ENCODE measurements around the gene SMO. TPM values are rescaled to one million over a fixed set of nuclear protein-coding genes. Genes with fewer than 3 reads are reported as not detected.

SMO gene
- total RNA-seq, 1 donor from 2014 or later = 46.0 TPM

DNA sequence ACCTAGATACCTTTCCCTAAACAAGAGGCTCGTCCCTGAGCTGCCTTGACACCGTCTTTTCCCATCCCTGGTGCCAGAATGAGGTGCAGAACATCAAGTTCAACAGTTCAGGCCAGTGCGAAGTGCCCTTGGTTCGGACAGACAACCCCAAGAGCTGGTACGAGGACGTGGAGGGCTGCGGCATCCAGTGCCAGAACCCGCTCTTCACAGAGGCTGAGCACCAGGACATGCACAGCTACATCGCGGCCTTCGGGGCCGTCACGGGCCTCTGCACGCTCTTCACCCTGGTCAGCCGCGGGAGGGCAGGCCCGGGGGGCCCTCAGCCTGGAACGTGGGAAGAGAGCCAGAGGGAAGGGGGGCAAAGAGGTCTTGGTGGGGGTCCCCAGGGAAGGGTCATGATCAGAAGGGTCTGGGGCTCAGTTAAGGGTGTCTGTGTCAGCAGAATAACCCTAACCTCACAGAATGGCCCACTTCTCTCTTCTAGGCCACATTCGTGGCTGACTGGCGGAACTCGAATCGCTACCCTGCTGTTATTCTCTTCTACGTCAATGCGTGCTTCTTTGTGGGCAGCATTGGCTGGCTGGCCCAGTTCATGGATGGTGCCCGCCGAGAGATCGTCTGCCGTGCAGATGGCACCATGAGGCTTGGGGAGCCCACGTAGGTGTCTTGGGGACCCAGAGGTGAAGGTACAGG lies 16.8 kb downstream of the SMO start:
- H3K36me3 Mint-ChIP-seq = peaks cover 29% of the 10 kb centered on the region
- TF ChIP-seq, protein P1, sequence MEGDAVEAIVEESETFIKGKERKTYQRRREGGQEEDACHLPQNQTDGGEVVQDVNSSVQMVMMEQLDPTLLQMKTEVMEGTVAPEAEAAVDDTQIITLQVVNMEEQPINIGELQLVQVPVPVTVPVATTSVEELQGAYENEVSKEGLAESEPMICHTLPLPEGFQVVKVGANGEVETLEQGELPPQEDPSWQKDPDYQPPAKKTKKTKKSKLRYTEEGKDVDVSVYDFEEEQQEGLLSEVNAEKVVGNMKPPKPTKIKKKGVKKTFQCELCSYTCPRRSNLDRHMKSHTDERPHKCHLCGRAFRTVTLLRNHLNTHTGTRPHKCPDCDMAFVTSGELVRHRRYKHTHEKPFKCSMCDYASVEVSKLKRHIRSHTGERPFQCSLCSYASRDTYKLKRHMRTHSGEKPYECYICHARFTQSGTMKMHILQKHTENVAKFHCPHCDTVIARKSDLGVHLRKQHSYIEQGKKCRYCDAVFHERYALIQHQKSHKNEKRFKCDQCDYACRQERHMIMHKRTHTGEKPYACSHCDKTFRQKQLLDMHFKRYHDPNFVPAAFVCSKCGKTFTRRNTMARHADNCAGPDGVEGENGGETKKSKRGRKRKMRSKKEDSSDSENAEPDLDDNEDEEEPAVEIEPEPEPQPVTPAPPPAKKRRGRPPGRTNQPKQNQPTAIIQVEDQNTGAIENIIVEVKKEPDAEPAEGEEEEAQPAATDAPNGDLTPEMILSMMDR (IDR thresholded peaks at IDR 0.05) = no peak
- TF ChIP-seq EZH2 (IDR thresholded peaks at IDR 0.05) (no peak), EZH2phosphoT487 (IDR thresholded peaks at IDR 0.05) (no peak)

DNA sequence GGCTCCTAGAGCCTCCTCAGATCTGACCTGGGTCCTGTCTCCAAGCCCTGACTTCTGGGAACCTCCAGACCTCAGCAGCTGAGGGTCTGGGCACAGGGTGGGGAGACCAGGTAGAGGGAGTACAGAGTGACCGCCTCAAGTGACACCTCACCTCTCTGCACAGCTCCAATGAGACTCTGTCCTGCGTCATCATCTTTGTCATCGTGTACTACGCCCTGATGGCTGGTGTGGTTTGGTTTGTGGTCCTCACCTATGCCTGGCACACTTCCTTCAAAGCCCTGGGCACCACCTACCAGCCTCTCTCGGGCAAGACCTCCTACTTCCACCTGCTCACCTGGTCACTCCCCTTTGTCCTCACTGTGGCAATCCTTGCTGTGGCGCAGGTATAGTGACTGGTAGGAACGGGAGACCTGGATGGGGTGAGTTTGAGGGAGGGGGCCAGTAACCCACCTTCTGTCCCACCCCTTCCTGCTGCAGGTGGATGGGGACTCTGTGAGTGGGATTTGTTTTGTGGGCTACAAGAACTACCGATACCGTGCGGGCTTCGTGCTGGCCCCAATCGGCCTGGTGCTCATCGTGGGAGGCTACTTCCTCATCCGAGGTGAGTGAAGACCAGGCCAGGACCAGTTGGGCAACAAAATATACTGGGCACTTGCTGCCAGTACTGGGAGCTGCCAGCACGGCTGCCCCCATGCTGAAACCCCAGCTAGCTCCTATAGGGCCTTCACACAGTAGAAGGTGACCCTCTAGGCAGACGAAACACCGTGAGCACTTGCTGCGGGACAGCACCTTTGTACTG lies 17.8 kb downstream of the SMO start:
- Histone ChIP-seq H4K20me1 (ENCODE audit: low read depth) (peaks cover 44% of the 10 kb centered on the region), H3K36me3 (no peaks in the 10 kb centered on the region), H3K79me2 (ENCODE audit: low read depth) (peaks cover 26% of the 10 kb centered on the region), H3K4me3 (no peak overlapping the region), H3K9me3 (ENCODE audit: low read depth) (no peaks in the 10 kb centered on the region), H3K4me2 (no peak overlapping the region), H3K9ac (no peak overlapping the region), H3K4me1 (no peaks in the 10 kb centered on the region), H3K27me3 (no peaks in the 10 kb centered on the region), H3F3A (ENCODE audit: low read depth) (no peaks in the 10 kb centered on the region), H3K27ac (no peak overlapping the region), H2AFZ (replicated peaks) (no peak overlapping the region)
- no peak overlapping the region for H3K4me3 Mint-ChIP-seq
- TF ChIP-seq, protein P1 (IDR thresholded peaks at IDR 0.05) = no peak
- no peak for TF ChIP-seq EZH2 (IDR thresholded peaks at IDR 0.05)
- H3K9me3 Mint-ChIP-seq = no peaks in the 10 kb centered on the region
- peaks cover 31% of the 10 kb centered on the region for H3K36me3 Mint-ChIP-seq
- no peak overlapping the region for H3K27ac Mint-ChIP-seq
- DNase-seq (ENCODE audit: low spot score) = no peak
- H3K4me1 Mint-ChIP-seq = peaks cover 2% of the 10 kb centered on the region
- peaks cover 9% of the 10 kb centered on the region for H3K27me3 Mint-ChIP-seq (ENCODE audit: insufficient read depth, low read depth)

More for the DNA sequence above, 16.8 kb downstream of the SMO start:
- Mint-ChIP-seq H3K9me3 (no peaks in the 10 kb centered on the region), H3K27ac (peak overlapping the region; percentile 92), H3K4me1 (peaks cover 2% of the 10 kb centered on the region), H3K27me3 (ENCODE audit: insufficient read depth, low read depth) (peaks cover 7% of the 10 kb centered on the region), H3K4me3 (no peak overlapping the region)
- H3K27me3 ChIP-seq = no peaks in the 10 kb centered on the region
- peaks cover 35% of the 10 kb centered on the region for H3K79me2 ChIP-seq (ENCODE audit: low read depth)
- H4K20me1 ChIP-seq (ENCODE audit: low read depth) = peaks cover 45% of the 10 kb centered on the region
- H3K4me2 ChIP-seq = no peak overlapping the region
- H3F3A ChIP-seq (ENCODE audit: low read depth) = no peaks in the 10 kb centered on the region
- no peaks in the 10 kb centered on the region for H3K4me1 ChIP-seq
- no peaks in the 10 kb centered on the region for H3K36me3 ChIP-seq
- no peak overlapping the region for H2AFZ ChIP-seq (replicated peaks)
- H3K27ac ChIP-seq = no peak overlapping the region
- no peak overlapping the region for H3K9ac ChIP-seq
- no peaks in the 10 kb centered on the region for H3K9me3 ChIP-seq (ENCODE audit: low read depth)
- DNase-seq (ENCODE audit: low spot score) = no peak
- H3K4me3 ChIP-seq = no peak overlapping the region

DNA sequence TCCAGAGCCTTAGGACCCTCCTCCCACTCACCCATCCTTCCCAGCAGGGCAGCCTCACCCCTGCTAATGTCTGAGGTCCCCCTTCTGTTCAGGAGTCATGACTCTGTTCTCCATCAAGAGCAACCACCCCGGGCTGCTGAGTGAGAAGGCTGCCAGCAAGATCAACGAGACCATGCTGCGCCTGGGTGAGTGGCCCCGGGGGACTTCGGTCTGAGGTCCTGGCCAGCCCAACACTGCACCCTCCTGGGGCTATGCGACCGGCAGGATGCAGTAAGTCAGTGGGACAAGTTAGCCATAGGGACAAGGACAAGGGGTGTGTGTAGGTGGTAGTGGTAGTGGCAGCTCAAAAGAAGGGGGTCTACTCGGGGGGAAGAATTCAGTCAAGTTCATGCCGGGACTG lies 20.2 kb downstream of the SMO start:
- TF ChIP-seq EZH2phosphoT487 (IDR thresholded peaks at IDR 0.05) (no peak), EZH2 (IDR thresholded peaks at IDR 0.05) (no peak)
- TF ChIP-seq, protein P1 (IDR thresholded peaks at IDR 0.05) = no peak
- H3K27ac Mint-ChIP-seq = no peak overlapping the region

More for the DNA sequence above, 20.2 kb downstream of the SMO start:
- H3K36me3 ChIP-seq = no peaks in the 10 kb centered on the region
- H3K9ac ChIP-seq = no peak overlapping the region
- Mint-ChIP-seq H3K4me3 (no peak overlapping the region), H3K4me1 (peaks cover 1% of the 10 kb centered on the region), H3K36me3 (peaks cover 35% of the 10 kb centered on the region), H3K27me3 (ENCODE audit: insufficient read depth, low read depth) (peaks cover 8% of the 10 kb centered on the region), H3K9me3 (no peaks in the 10 kb centered on the region)
- H3F3A ChIP-seq (ENCODE audit: low read depth) = peaks cover 7% of the 10 kb centered on the region
- peaks cover 1% of the 10 kb centered on the region for H3K79me2 ChIP-seq (ENCODE audit: low read depth)
- H3K27ac ChIP-seq = no peak overlapping the region
- H3K4me1 ChIP-seq = no peaks in the 10 kb centered on the region
- no peaks in the 10 kb centered on the region for H3K27me3 ChIP-seq
- no peak overlapping the region for H3K4me3 ChIP-seq
- no peak overlapping the region for H3K4me2 ChIP-seq
- H3K9me3 ChIP-seq (ENCODE audit: low read depth) = no peaks in the 10 kb centered on the region
- H4K20me1 ChIP-seq (ENCODE audit: low read depth) = peaks cover 20% of the 10 kb centered on the region
- DNase-seq (ENCODE audit: low spot score) = no peak
- no peak overlapping the region for H2AFZ ChIP-seq (replicated peaks)

All from neural progenitor cell (in vitro differentiated cells).